ENCODE results near the gene C12orf75.
"Not testable (repeated sequence)": the region's sequence is repeated elsewhere in the genome, so short reads cannot be mapped to it uniquely, and the experiment has no call there.

The C12orf75 gene

DNA sequence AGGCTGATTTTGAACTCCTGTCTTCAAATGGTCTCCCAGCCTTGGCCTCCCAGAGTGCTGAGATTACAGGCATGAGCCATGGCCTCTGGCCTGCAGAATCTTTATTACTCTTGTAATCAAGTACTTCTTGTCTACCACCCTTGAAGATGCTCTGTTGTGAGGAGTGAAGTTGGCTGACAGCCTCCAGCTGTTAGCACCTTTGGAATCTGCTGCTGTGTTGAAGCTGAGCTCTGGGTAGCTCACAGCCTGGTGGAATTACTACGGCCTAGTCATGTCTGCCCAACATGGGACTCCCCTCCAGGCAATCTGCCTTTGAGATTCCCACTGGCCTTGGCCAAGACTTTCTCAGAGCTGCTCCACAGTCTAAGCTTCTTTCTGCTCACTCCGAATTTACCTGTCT lies 5.8 kb upstream of the C12orf75 start:
- H3K27ac ChIP-seq (ENCODE audit: low read depth, low read length), result no peak overlapping the region

GRCh38 chr12:105325117-105325516 lies 5.4 kb upstream of the C12orf75 start:
- no peaks in the 10 kb centered on the region for H3K4me1 ChIP-seq (ENCODE audit: insufficient read depth, low read length)
- peaks cover 22% of the 10 kb centered on the region for H3K27me3 ChIP-seq (ENCODE audit: insufficient read depth, low read length)
- WGBS, result 90% methylated on average over 2 of the region's 2 CpGs
- no peak overlapping the region for H3K4me3 ChIP-seq (ENCODE audit: low read length)
- H3K9ac ChIP-seq (ENCODE audit: low read depth, low read length), result no peak overlapping the region
- H3K9me3 ChIP-seq (ENCODE audit: insufficient read depth, low read depth, low read length), result no peaks in the 10 kb centered on the region
- H3K36me3 ChIP-seq (ENCODE audit: insufficient read depth, low read length), result no peaks in the 10 kb centered on the region
- H3K27ac ChIP-seq (ENCODE audit: low read depth, low read length), result no peak overlapping the region

More for the DNA sequence above, 5.8 kb upstream of the C12orf75 start:
- no peaks in the 10 kb centered on the region for H3K9me3 ChIP-seq (ENCODE audit: insufficient read depth, low read depth, low read length)
- H3K36me3 ChIP-seq (ENCODE audit: insufficient read depth, low read length), result no peaks in the 10 kb centered on the region
- no peak overlapping the region for H3K9ac ChIP-seq (ENCODE audit: low read depth, low read length)
- no peak overlapping the region for H3K4me3 ChIP-seq (ENCODE audit: low read length)
- H3K4me1 ChIP-seq (ENCODE audit: insufficient read depth, low read length), result no peaks in the 10 kb centered on the region
- peaks cover 18% of the 10 kb centered on the region; the same call in 1 of the 2 replicates for H3K27me3 ChIP-seq (ENCODE audit: insufficient read depth, low read length)
- 87% methylated on average over 2 of the region's 2 CpGs for WGBS

- H3K4me1 ChIP-seq (ENCODE audit: insufficient read depth, low read length), result peaks cover 21% of the 10 kb centered on the region
- peak overlapping the region; percentile 66 for H3K4me3 ChIP-seq (ENCODE audit: low read length)
- H3K27me3 ChIP-seq (ENCODE audit: insufficient read depth, low read length), result peaks cover 48% of the 10 kb centered on the region
- no peaks in the 10 kb centered on the region for H3K36me3 ChIP-seq (ENCODE audit: insufficient read depth, low read length)
- no peaks in the 10 kb centered on the region for H3K9me3 ChIP-seq (ENCODE audit: insufficient read depth, low read depth, low read length)
- H3K27ac ChIP-seq (ENCODE audit: low read depth, low read length), result no peak overlapping the region
- H3K9ac ChIP-seq (ENCODE audit: low read depth, low read length), result no peak overlapping the region
- 47% methylated on average over 9 of the region's 9 CpGs for WGBS
Observed at GRCh38 chr12:105329926-105330282, 587 bp upstream of the C12orf75 start.

- Histone ChIP-seq H3K27ac (ENCODE audit: low read depth, low read length) (no peak overlapping the region), H3K27me3 (ENCODE audit: insufficient read depth, low read length) (peaks cover 48% of the 10 kb centered on the region), H3K36me3 (ENCODE audit: insufficient read depth, low read length) (no peaks in the 10 kb centered on the region), H3K9me3 (ENCODE audit: insufficient read depth, low read depth, low read length) (no peaks in the 10 kb centered on the region), H3K9ac (ENCODE audit: low read depth, low read length) (no peak overlapping the region), H3K4me3 (ENCODE audit: low read length) (peak overlapping the region; percentile 66), H3K4me1 (ENCODE audit: insufficient read depth, low read length) (peaks cover 25% of the 10 kb centered on the region)
- 3% methylated on average over 37 of the region's 46 CpGs for WGBS
Observed at GRCh38 chr12:105330931-105331804, 677 bp downstream of the C12orf75 start.

DNA sequence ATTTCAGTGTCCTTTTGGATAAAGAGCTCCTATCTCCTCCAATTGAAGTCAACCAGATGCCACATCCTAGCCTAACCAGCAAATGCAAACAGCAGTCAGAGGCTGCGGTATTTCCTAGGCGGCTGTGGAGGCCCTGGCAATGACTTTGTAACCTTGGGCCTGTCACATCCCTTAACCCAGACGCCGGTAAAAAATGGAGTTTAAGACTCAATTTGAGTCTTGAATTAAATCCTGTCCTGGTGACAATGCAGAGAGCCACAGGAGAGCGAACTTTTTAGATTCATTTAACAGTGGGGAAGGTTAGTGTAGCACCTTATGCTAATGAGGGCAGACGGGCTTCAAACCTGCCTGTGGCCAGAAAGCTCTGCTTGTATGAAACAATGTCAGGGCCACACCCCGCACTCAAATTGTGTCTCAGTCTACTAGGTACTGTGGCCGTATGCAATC lies 1.3 kb downstream of the C12orf75 start:
- no peak overlapping the region for H3K27ac ChIP-seq (ENCODE audit: low read depth, low read length)
- H3K9ac ChIP-seq (ENCODE audit: low read depth, low read length), result no peak overlapping the region
- H3K9me3 ChIP-seq (ENCODE audit: insufficient read depth, low read depth, low read length), result no peaks in the 10 kb centered on the region
- peak overlapping the region; percentile 66 for H3K4me3 ChIP-seq (ENCODE audit: low read length)
- H3K36me3 ChIP-seq (ENCODE audit: insufficient read depth, low read length), result no peaks in the 10 kb centered on the region
- peaks cover 48% of the 10 kb centered on the region for H3K27me3 ChIP-seq (ENCODE audit: insufficient read depth, low read length)
- WGBS, result 14% methylated on average over 8 of the region's 8 CpGs
- peaks cover 25% of the 10 kb centered on the region for H3K4me1 ChIP-seq (ENCODE audit: insufficient read depth, low read length)

DNA sequence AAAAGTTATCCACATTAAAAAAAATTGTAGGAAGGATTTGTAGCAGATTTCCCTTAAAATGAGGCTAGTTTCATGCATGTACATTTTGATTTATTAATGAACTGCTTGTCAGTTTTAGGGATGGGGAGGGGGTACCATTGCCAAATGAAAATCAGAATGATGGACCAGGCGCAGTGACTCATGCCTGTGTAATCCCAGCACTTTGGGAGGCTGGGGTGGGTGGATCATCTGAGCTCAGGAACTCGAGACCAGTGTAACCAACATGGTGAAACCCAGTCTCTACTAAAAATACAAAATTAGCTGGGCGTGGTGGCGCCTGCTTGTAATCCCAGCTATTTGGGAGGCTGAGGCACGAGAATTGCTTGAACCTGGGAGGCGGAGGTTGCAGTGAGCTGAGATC lies 1.8 kb downstream of the C12orf75 start:
- H3K9ac ChIP-seq (ENCODE audit: low read depth, low read length); H3K36me3 ChIP-seq (ENCODE audit: insufficient read depth, low read length); H3K9me3 ChIP-seq (ENCODE audit: insufficient read depth, low read depth, low read length); H3K27ac ChIP-seq (ENCODE audit: low read depth, low read length): not testable (repeated sequence)
- peaks cover 48% of the 10 kb centered on the region for H3K27me3 ChIP-seq (ENCODE audit: insufficient read depth, low read length)
- peaks cover 25% of the 10 kb centered on the region for H3K4me1 ChIP-seq (ENCODE audit: insufficient read depth, low read length)
- peak overlapping the region; percentile 66; the same call in 1 of the 2 replicates for H3K4me3 ChIP-seq (ENCODE audit: low read length)
- WGBS, result 95% methylated on average over 6 of the region's 6 CpGs

DNA sequence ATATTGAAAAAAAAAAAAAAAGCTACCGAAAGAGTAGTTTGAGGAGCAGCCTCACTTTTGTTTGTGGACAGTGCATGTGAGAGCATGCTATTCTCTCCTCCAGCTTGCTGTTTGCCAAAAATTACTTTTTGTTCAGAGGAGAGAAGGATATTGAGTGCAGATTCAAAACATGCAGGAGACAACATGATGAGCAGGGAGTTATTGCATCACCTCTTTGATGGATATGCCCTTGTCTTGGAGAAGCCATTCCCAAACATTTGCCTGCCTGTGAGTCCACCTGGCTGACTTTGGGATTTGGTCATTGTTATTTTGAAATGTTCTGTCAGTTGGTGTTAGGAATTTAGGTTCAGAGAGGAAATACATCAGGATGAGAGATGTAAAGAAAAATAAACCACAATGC lies 2.4 kb downstream of the C12orf75 start:
- H3K27me3 ChIP-seq (ENCODE audit: insufficient read depth, low read length), result peaks cover 46% of the 10 kb centered on the region
- H3K4me1 ChIP-seq (ENCODE audit: insufficient read depth, low read length), result peaks cover 25% of the 10 kb centered on the region
- no peaks in the 10 kb centered on the region for H3K9me3 ChIP-seq (ENCODE audit: insufficient read depth, low read depth, low read length)
- 86% methylated on average over 1 of the region's 1 CpG for WGBS
- H3K36me3 ChIP-seq (ENCODE audit: insufficient read depth, low read length), result no peaks in the 10 kb centered on the region
- H3K9ac ChIP-seq (ENCODE audit: low read depth, low read length), result no peak overlapping the region
- H3K4me3 ChIP-seq (ENCODE audit: low read length), result no peak overlapping the region
- H3K27ac ChIP-seq (ENCODE audit: low read depth, low read length), result no peak overlapping the region

DNA sequence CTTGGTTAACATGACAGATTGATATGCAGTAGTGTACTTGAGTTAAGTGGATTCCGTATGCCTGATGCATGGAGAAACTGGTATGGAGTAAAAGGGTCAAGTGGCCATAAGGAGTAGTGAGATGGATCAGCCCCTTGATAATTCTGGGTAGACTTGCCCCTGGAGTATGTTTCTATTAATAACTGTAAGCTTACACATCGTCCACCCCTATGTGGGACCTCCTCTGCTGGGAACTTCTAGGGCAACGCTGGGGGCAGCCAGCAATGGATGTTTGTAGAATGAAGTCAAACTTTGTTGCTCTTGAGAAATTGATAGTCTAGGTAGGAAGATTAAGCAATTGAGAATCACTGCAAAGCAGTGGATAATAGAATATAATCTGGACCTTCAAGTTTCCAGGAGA lies 3.5 kb downstream of the C12orf75 start:
- Histone ChIP-seq H3K4me1 (ENCODE audit: insufficient read depth, low read length) (peaks cover 25% of the 10 kb centered on the region), H3K36me3 (ENCODE audit: insufficient read depth, low read length) (no peaks in the 10 kb centered on the region), H3K9me3 (ENCODE audit: insufficient read depth, low read depth, low read length) (no peaks in the 10 kb centered on the region), H3K4me3 (ENCODE audit: low read length) (no peak overlapping the region), H3K27me3 (ENCODE audit: insufficient read depth, low read length) (peaks cover 35% of the 10 kb centered on the region), H3K27ac (ENCODE audit: low read depth, low read length) (no peak overlapping the region), H3K9ac (ENCODE audit: low read depth, low read length) (no peak overlapping the region)
- 91% methylated on average over 3 of the region's 3 CpGs for WGBS

- H3K9ac ChIP-seq (ENCODE audit: low read depth, low read length), result no peak overlapping the region
- H3K27ac ChIP-seq (ENCODE audit: low read depth, low read length), result no peak overlapping the region
- no peak overlapping the region for H3K4me3 ChIP-seq (ENCODE audit: low read length)
- no peaks in the 10 kb centered on the region for H3K36me3 ChIP-seq (ENCODE audit: insufficient read depth, low read length)
- WGBS, result 67% methylated on average over 4 of the region's 4 CpGs
- no peaks in the 10 kb centered on the region for H3K9me3 ChIP-seq (ENCODE audit: insufficient read depth, low read depth, low read length)
- H3K27me3 ChIP-seq (ENCODE audit: insufficient read depth, low read length), result peaks cover 30% of the 10 kb centered on the region
- peaks cover 25% of the 10 kb centered on the region for H3K4me1 ChIP-seq (ENCODE audit: insufficient read depth, low read length)
Observed at GRCh38 chr12:105334582-105334981, 4.1 kb downstream of the C12orf75 start.

DNA sequence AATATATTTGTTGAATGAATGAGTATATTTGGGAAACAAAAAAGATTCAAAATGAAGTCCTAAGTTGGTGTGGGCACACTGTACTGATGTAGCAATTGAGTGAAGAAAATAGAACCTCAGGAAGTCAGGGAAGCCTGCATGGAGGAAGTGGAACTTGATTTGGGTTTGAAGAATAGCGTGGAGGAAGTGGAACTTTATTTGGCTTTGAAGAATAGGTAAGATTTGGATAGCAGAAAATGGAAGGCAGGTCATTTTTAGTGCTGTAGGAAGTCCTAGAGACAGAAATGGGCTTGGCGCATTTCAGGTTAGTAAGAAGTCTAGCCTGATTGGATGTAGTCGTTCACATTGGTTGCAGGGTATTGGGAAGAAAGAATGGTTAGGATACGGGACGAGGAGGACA lies 5.4 kb downstream of the C12orf75 start:
- H3K4me3 ChIP-seq (ENCODE audit: low read length), result no peak overlapping the region

GRCh38 chr12:105336411-105336810 lies 5.9 kb downstream of the C12orf75 start:
- no peak overlapping the region for H3K27ac ChIP-seq (ENCODE audit: low read depth, low read length)
- peaks cover 12% of the 10 kb centered on the region for H3K9me3 ChIP-seq (ENCODE audit: insufficient read depth, low read depth, low read length)
- H3K4me1 ChIP-seq (ENCODE audit: insufficient read depth, low read length), result peaks cover 24% of the 10 kb centered on the region
- peaks cover 19% of the 10 kb centered on the region for H3K27me3 ChIP-seq (ENCODE audit: insufficient read depth, low read length)
- H3K9ac ChIP-seq (ENCODE audit: low read depth, low read length), result no peak overlapping the region
- no peaks in the 10 kb centered on the region for H3K36me3 ChIP-seq (ENCODE audit: insufficient read depth, low read length)
- WGBS, result 94% methylated on average over 7 of the region's 7 CpGs
- H3K4me3 ChIP-seq (ENCODE audit: low read length), result no peak overlapping the region

More for the DNA sequence above, 5.4 kb downstream of the C12orf75 start:
- Histone ChIP-seq H3K4me1 (ENCODE audit: insufficient read depth, low read length) (peaks cover 25% of the 10 kb centered on the region), H3K36me3 (ENCODE audit: insufficient read depth, low read length) (no peaks in the 10 kb centered on the region), H3K9ac (ENCODE audit: low read depth, low read length) (no peak overlapping the region), H3K9me3 (ENCODE audit: insufficient read depth, low read depth, low read length) (peaks cover 6% of the 10 kb centered on the region), H3K27me3 (ENCODE audit: insufficient read depth, low read length) (peaks cover 25% of the 10 kb centered on the region), H3K27ac (ENCODE audit: low read depth, low read length) (no peak overlapping the region)
- WGBS, result 90% methylated on average over 5 of the region's 5 CpGs

Measured in HUES64 (cell line).